WTC11 (cell line): ENCODE results near the gene PPP1R37.

ENCODE experiments used
- ELF4 ChIP-seq: sonication (generic); formaldehyde crosslinking; IDR thresholded peaks from 2 replicates; pipeline ENCODE4 v1.8.1; 2022; ENCODE audit warnings: low read depth, mild to moderate bottlenecking, moderate library complexity, missing genetic modification reagents
- TF ChIP-seq, protein P1 (sequence below): fragments of 200-600 bp; IDR thresholded peaks from 2 replicates; pipeline ENCODE4 v1.8.0; 2022; ENCODE audit warnings: antibody characterized with exemption

DNA sequence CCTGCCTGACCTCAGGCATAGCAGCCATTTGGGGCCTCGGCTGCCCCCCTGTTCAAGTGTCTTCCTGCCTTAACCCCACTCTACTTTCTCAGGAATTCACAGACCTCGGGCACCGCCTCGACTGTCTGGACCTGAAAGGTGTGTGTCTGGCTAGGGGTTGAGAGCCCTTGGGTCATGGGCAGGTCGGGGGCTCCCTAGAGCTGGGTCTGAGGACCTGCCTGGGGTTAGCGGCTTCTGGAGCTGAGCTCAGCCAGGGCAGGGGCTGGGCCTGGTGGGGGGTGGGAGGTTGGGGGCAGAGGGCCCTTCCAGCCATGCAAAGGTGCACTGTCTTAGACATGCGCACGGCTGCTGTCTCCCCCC lies 47.1 kb downstream of the PPP1R37 start:
- TF ChIP-seq, protein P1, sequence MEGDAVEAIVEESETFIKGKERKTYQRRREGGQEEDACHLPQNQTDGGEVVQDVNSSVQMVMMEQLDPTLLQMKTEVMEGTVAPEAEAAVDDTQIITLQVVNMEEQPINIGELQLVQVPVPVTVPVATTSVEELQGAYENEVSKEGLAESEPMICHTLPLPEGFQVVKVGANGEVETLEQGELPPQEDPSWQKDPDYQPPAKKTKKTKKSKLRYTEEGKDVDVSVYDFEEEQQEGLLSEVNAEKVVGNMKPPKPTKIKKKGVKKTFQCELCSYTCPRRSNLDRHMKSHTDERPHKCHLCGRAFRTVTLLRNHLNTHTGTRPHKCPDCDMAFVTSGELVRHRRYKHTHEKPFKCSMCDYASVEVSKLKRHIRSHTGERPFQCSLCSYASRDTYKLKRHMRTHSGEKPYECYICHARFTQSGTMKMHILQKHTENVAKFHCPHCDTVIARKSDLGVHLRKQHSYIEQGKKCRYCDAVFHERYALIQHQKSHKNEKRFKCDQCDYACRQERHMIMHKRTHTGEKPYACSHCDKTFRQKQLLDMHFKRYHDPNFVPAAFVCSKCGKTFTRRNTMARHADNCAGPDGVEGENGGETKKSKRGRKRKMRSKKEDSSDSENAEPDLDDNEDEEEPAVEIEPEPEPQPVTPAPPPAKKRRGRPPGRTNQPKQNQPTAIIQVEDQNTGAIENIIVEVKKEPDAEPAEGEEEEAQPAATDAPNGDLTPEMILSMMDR, result no peak
- TF ChIP-seq ELF4, result no peak
